C1 segment of cervical spinal cord (tissue), 14 donors: ENCODE results near the gene CCDC87.
"Not testable (repeated sequence)": the region's sequence is repeated elsewhere in the genome, so short reads cannot be mapped to it uniquely, and the experiment has no call there.

Experiments used
- DNase-seq, 14 donors: peaks; one replicate each; lab custom pipeline; 2025; lab: John Stamatoyannopoulos, UW

Gene CCDC87

GRCh38 chr11:66616379-66617154 is 23.7 kb upstream of the CCDC87 start, which contains the start of gene RBM14:
Gene RBM14 (plus strand): TSS chr11:66616630. CDS start chr11:66616721, 91 bp downstream.
- peak; percentile 93 to 99 (median 98) for DNase-seq

GRCh38 chr11:66614073-66614472 is 21.2 kb upstream of the CCDC87 start:
- no peak for DNase-seq

- DNase-seq, result no peak
Observed at GRCh38 chr11:66612458-66612857, 19.6 kb upstream of the CCDC87 start.

GRCh38 chr11:66609721-66610617 is 17.1 kb upstream of the CCDC87 start:
- no peak for DNase-seq

- peak in 11 of 14 donors; percentile 11 to 82 (median 49) for DNase-seq
Observed at GRCh38 chr11:66607126-66607834, 14.4 kb upstream of the CCDC87 start.

- not testable (repeated sequence) for DNase-seq
Observed at GRCh38 chr11:66606608-66607007, 13.7 kb upstream of the CCDC87 start.

GRCh38 chr11:66604155-66604554 is 11.3 kb upstream of the CCDC87 start:
- DNase-seq, result no peak

- DNase-seq, result no peak
Observed at GRCh38 chr11:66603072-66603471, 10.2 kb upstream of the CCDC87 start.

GRCh38 chr11:66600631-66601233 is 7.9 kb upstream of the CCDC87 start:
- no peak for DNase-seq

GRCh38 chr11:66600219-66600618 is 7.4 kb upstream of the CCDC87 start:
- no peak for DNase-seq

- peak in 1 of 14 donors; percentile 59 for DNase-seq
Observed at GRCh38 chr11:66598993-66599392, 6.1 kb upstream of the CCDC87 start.

- DNase-seq, result peak in 6 of 14 donors; percentile 9 to 70 (median 18)
Observed at GRCh38 chr11:66595245-66595904, 2.5 kb upstream of the CCDC87 start.

- no peak for DNase-seq
Observed at GRCh38 chr11:66593650-66594049, 787 bp upstream of the CCDC87 start.

- DNase-seq, result no peak
Observed at GRCh38 chr11:66593303-66593635, 406 bp upstream of the CCDC87 start.

GRCh38 chr11:66591175-66591574 is 1.7 kb downstream of the CCDC87 start:
- DNase-seq, result no peak

GRCh38 chr11:66589996-66590675 is 2.7 kb downstream of the CCDC87 start:
- DNase-seq, result no peak

GRCh38 chr11:66589315-66589714 is 3.5 kb downstream of the CCDC87 start:
- not testable (repeated sequence) for DNase-seq

GRCh38 chr11:66586136-66586535 is 6.7 kb downstream of the CCDC87 start:
- DNase-seq, result no peak

GRCh38 chr11:66585447-66585846 is 7.4 kb downstream of the CCDC87 start:
- DNase-seq, result not testable (repeated sequence)

- DNase-seq, result not testable (repeated sequence)
Observed at GRCh38 chr11:66582565-66583147, 10.2 kb downstream of the CCDC87 start.
